Stimulated activated CD4-positive, alpha-beta T cell treated with anti-CD3 and anti-CD28 coated beads, Interleukin-15, amount 100 ng/mL, for 48 hours (primary cell): ENCODE results near the gene ADAMTS16.

Source experiments
- DNase-seq, 2 donors: peaks; one replicate each; pipeline ENCODE4 v3.0.0-alpha.2; 2020; ENCODE audit warnings: low read depth in 2 of 2

The ADAMTS16 gene

DNA sequence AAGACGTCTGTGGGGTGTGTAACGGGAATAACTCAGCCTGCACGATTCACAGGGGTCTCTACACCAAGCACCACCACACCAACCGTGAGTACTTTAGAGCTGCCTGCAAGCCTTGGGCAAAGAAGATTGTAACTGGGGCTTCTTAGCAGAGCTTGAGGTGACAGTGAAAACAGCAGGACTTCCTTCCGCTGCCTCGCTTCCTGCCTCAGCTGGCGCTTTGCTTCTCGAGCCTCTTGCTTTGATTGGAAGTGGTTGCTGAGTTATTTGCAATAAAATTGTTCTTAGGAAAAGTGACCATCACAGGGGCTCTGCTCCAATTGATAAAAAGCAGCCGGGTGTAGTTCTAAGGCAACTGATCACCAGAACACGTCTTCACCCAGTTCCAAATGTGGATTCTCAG lies 99.1 kb downstream of the ADAMTS16 start:
- DNase-seq: no peak

DNA sequence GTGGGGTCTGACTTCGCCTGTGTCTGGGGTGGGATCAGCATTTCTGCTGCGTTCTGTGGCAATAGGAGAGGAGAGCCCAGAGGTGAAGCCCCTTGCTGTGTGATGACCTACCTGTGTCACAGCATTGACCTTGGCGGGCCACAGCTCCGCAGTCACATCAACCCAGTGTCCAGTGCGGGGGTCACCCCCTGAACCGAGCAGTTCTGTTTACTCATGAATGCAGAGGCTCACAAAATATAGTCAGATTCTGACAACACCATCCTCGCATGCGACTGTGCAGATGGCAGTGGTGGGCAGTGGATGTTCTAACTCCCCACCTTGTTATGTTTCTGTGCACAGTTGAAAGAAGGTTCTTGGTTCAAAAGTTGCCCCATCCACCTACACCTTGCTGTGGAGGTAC lies 100.1 kb downstream of the ADAMTS16 start:
- no peak for DNase-seq

- no peak for DNase-seq
Measured at GRCh38 chr5:5242056-5242455, 101.9 kb downstream of the ADAMTS16 start.

GRCh38 chr5:5246736-5247135 lies 106.6 kb downstream of the ADAMTS16 start:
- DNase-seq: no peak

DNA sequence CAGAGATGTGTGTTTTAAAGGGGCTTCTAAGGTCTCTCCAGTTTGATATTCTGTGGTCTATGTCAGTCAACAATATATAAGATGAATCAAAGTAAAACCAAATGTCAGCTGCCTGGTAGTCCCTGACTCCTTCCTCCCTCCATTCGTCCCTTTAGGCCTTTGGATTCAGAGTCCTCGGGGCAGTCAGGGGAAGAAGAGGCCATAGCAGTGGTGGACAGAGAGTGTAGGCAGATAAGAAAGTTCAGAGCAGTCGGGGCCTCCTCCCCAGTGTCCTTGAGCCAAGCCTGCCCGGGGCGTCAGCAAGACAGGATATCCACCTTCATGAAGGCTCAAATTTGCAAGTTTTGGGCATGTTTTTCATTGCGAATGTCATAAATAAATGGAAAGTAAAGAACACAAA lies 110.6 kb downstream of the ADAMTS16 start:
- DNase-seq: no peak

- DNase-seq: no peak
Measured at GRCh38 chr5:5252106-5252505, 112.0 kb downstream of the ADAMTS16 start.

GRCh38 chr5:5257353-5257752 lies 117.2 kb downstream of the ADAMTS16 start:
- DNase-seq: no peak

DNA sequence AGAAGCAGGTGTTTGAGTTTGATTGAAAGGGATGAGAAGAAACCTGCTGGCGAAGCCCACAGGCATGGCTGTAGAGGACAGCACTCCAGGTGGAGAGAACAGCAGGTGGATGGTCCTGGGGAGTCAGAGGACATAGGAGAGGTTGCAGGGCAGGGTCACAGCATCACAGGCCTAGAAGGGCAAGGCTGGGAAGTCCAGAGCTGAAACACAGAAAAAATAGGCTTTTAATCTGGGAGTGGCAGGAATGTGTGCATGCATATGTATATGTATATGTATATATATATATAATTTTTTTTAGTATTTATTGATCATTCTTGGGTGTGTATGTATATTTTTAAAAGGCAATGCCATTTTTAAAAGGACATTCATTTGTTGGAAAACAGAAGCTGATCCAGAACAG lies 118.4 kb downstream of the ADAMTS16 start:
- DNase-seq: no peak

DNA sequence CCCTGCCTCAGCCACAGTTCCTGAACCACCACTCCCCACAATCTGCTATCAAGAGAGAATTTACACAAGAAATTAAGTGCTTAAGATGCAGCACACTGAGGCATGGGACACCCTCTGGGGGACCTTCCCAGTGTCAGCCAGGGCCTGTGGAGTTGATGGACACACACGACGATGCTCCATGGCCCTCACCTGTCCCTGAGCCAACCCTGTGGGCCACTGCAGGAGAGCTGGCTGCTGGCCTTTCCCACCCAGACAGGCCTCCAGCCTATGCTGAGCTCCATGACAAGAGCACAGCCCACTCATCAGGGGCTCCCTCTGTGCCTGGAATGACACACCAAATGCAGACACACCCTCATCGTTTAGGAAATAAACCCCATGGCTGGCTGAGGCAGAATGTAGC lies 124.6 kb downstream of the ADAMTS16 start:
- no peak for DNase-seq

- no peak for DNase-seq
Measured at GRCh38 chr5:5266297-5266696, 126.2 kb downstream of the ADAMTS16 start.

- no peak for DNase-seq
Measured at GRCh38 chr5:5270161-5270560, 130.0 kb downstream of the ADAMTS16 start.

DNA sequence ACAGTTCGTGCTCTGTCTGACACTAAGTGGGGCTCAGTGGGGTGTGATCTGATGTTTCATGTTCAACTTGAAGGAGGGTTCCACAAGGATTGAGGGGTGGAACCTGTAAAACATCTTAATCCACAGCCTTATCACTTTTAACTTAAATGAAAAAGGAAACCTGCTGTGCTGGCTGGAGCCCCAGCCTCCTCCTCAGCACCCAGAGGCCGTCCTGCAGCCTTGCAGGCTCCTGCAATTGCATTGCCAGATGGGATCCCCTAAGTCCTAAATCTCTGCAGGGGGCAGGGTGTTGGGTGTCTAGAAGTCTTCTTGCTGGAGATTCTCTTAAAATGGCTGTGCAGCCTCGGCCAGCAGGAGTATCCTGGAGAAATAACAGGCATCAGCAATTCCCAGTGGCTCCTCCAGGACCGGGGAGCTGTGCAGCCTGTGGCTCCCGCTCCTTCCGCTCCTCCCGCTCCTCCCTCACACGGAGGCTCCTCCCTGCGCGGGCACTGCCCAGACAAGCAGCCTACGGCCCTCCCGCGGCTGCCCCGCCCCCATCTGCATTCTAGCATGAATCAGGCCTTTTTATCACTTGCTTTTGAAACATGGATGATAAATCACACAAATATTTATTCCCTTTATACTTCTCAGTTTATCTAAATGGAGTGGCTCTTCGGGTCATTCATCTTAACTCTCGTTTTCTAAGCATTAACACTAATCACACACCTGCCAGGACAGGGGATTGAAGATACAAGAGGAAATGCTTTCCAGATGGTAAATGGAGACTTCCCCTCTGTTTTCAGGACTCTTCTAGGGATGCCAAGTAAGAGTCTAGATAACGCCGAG lies 131.0 kb downstream of the ADAMTS16 start:
- no peak for DNase-seq

DNA sequence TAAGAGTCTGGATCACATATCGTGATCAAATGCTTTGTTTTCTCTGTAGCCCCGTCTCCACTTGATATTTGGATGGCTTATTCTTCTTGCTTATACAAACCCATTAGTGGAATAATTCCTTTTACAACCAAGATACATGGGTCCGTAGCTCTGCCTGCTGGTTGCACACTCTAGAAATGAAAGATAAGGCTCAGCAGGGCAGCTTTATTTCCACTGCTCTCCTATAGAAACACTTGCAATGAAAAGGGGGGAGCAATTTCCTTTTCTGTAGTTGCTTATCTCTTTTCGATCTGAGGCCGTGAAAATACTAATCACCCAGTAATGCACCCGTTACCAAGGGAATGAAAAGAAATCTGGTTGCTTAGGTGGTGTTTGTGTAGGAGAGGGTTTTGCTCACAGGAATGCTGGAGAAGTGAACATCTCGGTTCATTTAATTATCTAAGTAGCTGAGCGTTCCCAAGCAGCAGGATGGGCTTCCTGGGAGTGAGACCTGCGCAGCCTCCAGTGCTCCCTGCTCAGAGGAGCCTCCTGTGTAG lies 131.7 kb downstream of the ADAMTS16 start:
- DNase-seq: no peak

DNA sequence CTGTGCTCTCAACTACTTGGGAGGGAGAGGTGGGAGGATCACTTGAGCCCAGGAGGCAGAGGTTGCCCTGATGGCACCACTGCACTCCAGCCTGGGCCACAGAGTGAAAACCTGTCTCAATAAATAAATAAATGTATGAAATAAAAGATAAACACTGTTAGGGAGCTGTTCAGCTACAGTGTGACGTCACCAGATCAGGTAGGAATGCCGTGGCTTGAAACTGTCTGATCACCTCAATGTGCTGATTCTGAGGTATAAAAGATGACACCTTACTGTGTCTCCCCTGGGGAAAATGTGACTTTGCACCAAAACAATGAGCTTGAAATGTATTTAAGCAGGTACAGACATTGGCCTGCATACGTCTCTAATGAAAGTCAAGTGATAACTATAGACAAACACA lies 133.3 kb downstream of the ADAMTS16 start:
- no peak for DNase-seq

GRCh38 chr5:5273976-5274375 lies 133.8 kb downstream of the ADAMTS16 start:
- DNase-seq: no peak

DNA sequence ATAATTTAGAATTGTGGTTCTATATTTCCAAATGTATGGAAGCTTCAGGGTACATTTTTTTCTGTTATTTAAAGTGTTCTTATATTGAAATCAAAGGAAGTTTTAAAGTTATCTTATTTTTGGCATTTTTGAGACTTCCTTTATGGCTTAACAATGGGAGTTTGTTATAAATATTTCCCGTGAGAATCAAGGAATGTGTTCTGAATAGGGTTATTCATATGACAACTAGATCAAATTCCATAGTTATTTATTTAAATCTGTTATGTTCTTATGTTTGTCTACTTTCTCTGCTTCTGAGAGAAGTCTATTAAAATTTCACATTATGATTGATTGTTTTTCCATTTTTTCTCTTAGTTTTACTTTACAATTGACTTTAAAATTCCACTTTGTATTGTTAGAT lies 135.1 kb downstream of the ADAMTS16 start:
- DNase-seq: no peak

- DNase-seq: no peak
Measured at GRCh38 chr5:5276430-5276829, 136.3 kb downstream of the ADAMTS16 start.

DNA sequence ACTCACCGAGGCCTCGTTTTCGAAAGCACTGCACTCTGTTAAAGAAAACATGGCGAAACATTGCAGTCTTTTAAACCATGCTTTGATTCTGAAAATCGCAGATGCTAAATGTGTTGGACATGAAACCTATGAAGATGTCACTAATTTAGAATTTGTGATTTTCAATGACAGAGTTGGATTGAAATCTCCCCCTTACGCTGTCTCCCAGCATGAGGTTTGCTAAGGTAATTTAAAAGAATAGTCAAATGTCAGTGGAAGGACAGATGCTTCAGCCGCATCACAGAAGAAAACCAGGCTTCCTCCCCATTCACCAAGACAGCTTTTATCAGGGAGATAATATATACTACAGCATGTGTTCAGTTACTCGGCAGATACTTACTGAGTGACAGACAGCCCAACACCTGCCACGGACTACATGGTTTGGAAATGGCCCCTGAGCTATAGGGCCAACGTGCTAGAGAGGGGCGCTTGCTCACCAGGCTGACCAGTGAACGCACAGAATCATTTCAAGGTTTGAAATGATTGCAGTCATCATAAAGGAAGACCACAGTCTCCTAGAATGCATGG lies 136.9 kb downstream of the ADAMTS16 start:
- DNase-seq: no peak

GRCh38 chr5:5278201-5278814 lies 138.2 kb downstream of the ADAMTS16 start:
- DNase-seq: no peak

DNA sequence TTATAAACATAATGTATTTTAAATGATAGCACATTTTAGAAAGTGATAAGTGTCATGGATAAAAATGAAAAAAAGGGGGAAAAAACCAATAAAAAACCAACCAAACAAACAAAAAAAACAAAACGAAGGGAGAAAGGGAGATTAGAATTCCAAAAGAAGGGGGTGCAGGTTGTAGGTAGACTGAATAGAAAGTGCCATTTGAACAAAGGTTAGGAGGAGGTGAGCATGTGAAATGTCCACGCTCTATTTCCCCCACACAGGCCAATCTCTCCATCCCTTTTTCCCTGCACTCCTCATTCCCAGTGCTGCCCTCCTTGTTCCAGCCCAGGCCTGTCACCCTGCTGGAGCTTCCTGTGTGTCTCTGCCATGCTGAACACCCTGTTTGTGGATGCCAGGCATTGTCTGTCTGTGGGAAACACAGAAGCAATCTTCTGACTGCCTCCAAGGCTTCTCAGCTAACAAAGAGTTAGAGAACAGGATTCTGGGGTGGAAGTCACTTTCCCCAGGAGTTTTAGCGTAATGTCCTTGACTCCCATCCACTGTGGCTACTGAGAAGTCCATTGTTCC lies 138.8 kb downstream of the ADAMTS16 start:
- DNase-seq: no peak

DNA sequence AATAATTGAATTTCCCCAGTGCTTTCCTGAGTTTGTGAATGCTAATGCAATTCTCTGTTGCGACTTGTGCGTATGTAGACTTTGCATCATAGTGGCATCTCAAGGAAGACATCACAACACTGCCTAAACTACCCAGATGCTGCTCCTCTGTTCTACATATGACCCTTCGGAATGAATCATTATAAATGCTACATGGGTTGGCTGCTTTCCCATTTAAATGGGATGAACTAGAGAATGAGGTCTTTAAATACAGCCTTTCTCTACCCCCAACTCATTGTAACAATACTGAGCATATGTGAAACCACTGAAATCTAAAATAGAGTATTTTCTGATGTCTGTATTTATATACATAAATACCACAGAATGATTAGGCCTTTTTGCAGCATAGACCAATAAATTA lies 145.8 kb downstream of the ADAMTS16 start:
- DNase-seq: no peak

GRCh38 chr5:5287419-5287818 lies 147.3 kb downstream of the ADAMTS16 start:
- no peak for DNase-seq

DNA sequence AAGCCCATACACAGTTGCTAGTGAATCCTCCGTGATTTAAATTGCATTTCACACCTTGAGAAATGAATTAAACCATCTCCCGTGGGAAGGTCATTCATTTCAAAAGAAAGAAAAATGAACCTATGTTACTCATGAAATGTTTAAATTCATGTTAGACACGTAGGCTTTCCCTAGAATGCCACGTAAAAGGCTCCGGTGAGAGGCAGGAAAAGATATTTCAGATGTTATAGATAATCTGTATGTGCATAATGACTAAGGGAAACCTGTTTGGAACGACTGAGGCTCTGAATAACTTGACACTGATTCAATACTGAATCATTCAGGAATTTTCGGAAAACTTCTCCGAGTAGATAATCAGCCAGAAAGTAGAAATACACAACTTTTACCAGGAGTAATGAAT lies 148.1 kb downstream of the ADAMTS16 start:
- DNase-seq: no peak
